Thymus (tissue), 11 donors: Measurements from ENCODE around the gene TIPIN. TPM values are rescaled to one million over a fixed set of nuclear protein-coding genes. Genes with fewer than 3 reads are reported as not detected.
"Not testable (repeated sequence)": the region's sequence is repeated elsewhere in the genome, so short reads cannot be mapped to it uniquely, and the experiment has no call there.

Experiments
- DNase-seq, 9 donors: peaks; one replicate each; pipeline ENCODE4 v3.0.0-alpha.2; 2013; ENCODE audit warnings: low spot score in 9 of 9, low read depth in 6 of 9, missing footprints in 1 of 9
- H3K27ac ChIP-seq, 2 donors: one replicate each; pipeline ENCODE4 v1.5.1; 2013; ENCODE audit warnings: control low read depth in 1 of 2, low read depth in 1 of 2, low read length in 1 of 2, mild to moderate bottlenecking in 1 of 2, moderate library complexity in 1 of 2
- H3K27me3 ChIP-seq, 2 donors: one replicate each; pipeline ENCODE4 v1.5.1; 2013; ENCODE audit warnings: low read length in 1 of 2; ENCODE audit not compliant: control insufficient read depth in 2 of 2, insufficient read depth in 1 of 2
- H3K36me3 ChIP-seq, 2 donors: one replicate each; pipeline ENCODE4 v1.5.1; 2013; ENCODE audit warnings: low read length in 1 of 2, mild to moderate bottlenecking in 1 of 2, moderate library complexity in 1 of 2; ENCODE audit not compliant: control insufficient read depth in 2 of 2, insufficient read depth in 2 of 2
- H3K4me1 ChIP-seq, 2 donors: one replicate each; pipeline ENCODE4 v1.5.1; 2013; ENCODE audit warnings: low read length in 2 of 2; ENCODE audit not compliant: control insufficient read depth in 2 of 2, insufficient read depth in 2 of 2
- H3K4me3 ChIP-seq, 2 donors: one replicate each; pipeline ENCODE4 v1.5.1; 2013; ENCODE audit warnings: low read length in 2 of 2, control low read depth in 1 of 2, mild to moderate bottlenecking in 1 of 2
- H3K9me3 ChIP-seq, 2 donors: one replicate each; pipeline ENCODE4 v1.5.1; 2013; ENCODE audit warnings: low read length in 1 of 2, mild to moderate bottlenecking in 1 of 2; ENCODE audit not compliant: control insufficient read depth in 2 of 2, insufficient read depth in 1 of 2
- WGBS: extraction: QIAGEN DNeasy Blood & Tissue Kit; methylation state at CpG from one replicate; pipeline ENCODE4 v1.1.7; 2013; 5-methylcytosine and 5-hydroxymethylcytosine counted together
- polyA plus RNA-seq: library from polyadenylated mRNA; stranded (reverse); fragments of 200-250 nt; gene quantifications from one replicate; pipeline ENCODE4 v1.2.3, GENCODE V29; 2013
- total RNA-seq: library from RNA; stranded (reverse); fragments of 120-200 nt; gene quantifications from one replicate; pipeline ENCODE4 v1.2.4, GENCODE V29; 2013
- donor health status: healthy.

Gene TIPIN
- total and polyA plus RNA-seq, 2 donors = 6.2 to 15.1 TPM

GRCh38 chr15:66388576-66388975 lies 32.1 kb upstream of the TIPIN start:
- Histone ChIP-seq H3K27me3 (no peaks in the 10 kb centered on the region), H3K36me3 (peaks cover 0 to 8% of the 10 kb centered on the region in 2 donors), H3K9me3 (no peaks in the 10 kb centered on the region), H3K4me1 (peaks cover 26 to 39% of the 10 kb centered on the region in 2 donors), H3K4me3 (peak overlapping the region in 1 of 2 donors; percentile 88), H3K27ac (no peak overlapping the region)
- 97% methylated on average over 5 of the region's 5 CpGs for WGBS
- DNase-seq = no peak

GRCh38 chr15:66388043-66388363 lies 31.5 kb upstream of the TIPIN start:
- Histone ChIP-seq H3K9me3 (no peaks in the 10 kb centered on the region), H3K4me1 (peaks cover 26 to 39% of the 10 kb centered on the region in 2 donors), H3K36me3 (peaks cover 0 to 8% of the 10 kb centered on the region in 2 donors), H3K4me3 (peak overlapping the region; percentile 85 to 88), H3K27me3 (no peaks in the 10 kb centered on the region), H3K27ac (no peak overlapping the region)
- WGBS = 62% methylated on average over 3 of the region's 3 CpGs
- DNase-seq = no peak

GRCh38 chr15:66387163-66388042 lies 30.9 kb upstream of the TIPIN start:
- DNase-seq = peak in 5 of 9 donors; percentile 35 to 70 (median 42)
- H3K27ac ChIP-seq = peak overlapping the region; percentile 66 to 84
- no peaks in the 10 kb centered on the region for H3K9me3 ChIP-seq
- H3K4me1 ChIP-seq = peaks cover 26 to 39% of the 10 kb centered on the region in 2 donors
- peaks cover 0 to 8% of the 10 kb centered on the region in 2 donors for H3K36me3 ChIP-seq
- peak overlapping the region; percentile 85 to 88 for H3K4me3 ChIP-seq
- 3% methylated on average over 62 of the region's 62 CpGs for WGBS
- no peaks in the 10 kb centered on the region for H3K27me3 ChIP-seq

GRCh38 chr15:66386204-66387123 lies 30.0 kb upstream of the TIPIN start, which contains the start of gene MAP2K1:
MAP2K1 (plus strand) TSS chr15:66386912; CDS start chr15:66387348, 436 bp downstream.
- H3K4me1 ChIP-seq = peaks cover 23 to 38% of the 10 kb centered on the region in 2 donors
- peaks cover 0 to 2% of the 10 kb centered on the region in 2 donors for H3K36me3 ChIP-seq
- peak within 1 kb of the TSS; percentile 85 to 88 for H3K4me3 ChIP-seq
- no peaks in the 10 kb centered on the region for H3K9me3 ChIP-seq
- no peaks in the 10 kb centered on the region for H3K27me3 ChIP-seq
- WGBS = 7% methylated on average over 69 of the region's 69 CpGs
- peak within 1 kb of the TSS; percentile 78 to 90 for H3K27ac ChIP-seq
- DNase-seq = peak; percentile 88 to 99 (median 96)

GRCh38 chr15:66381376-66381775 lies 24.9 kb upstream of the TIPIN start:
- H3K27me3 ChIP-seq, H3K4me3 ChIP-seq, H3K4me1 ChIP-seq, DNase-seq, H3K36me3 ChIP-seq, H3K27ac ChIP-seq, H3K9me3 ChIP-seq: not testable (repeated sequence)
- WGBS = 98% methylated on average over 2 of the region's 2 CpGs

GRCh38 chr15:66378814-66379430 lies 22.4 kb upstream of the TIPIN start:
- Histone ChIP-seq H3K27me3 (no peaks in the 10 kb centered on the region), H3K36me3 (no peaks in the 10 kb centered on the region), H3K9me3 (peaks cover 0 to 5% of the 10 kb centered on the region in 2 donors), H3K27ac (no peak overlapping the region), H3K4me3 (no peak overlapping the region), H3K4me1 (no peaks in the 10 kb centered on the region)
- DNase-seq = no peak
- 97% methylated on average over 7 of the region's 7 CpGs for WGBS

GRCh38 chr15:66374179-66374578 lies 17.7 kb upstream of the TIPIN start:
- Histone ChIP-seq H3K4me1 (peaks cover 4 to 5% of the 10 kb centered on the region in 2 donors), H3K36me3 (no peaks in the 10 kb centered on the region), H3K27me3 (no peaks in the 10 kb centered on the region), H3K4me3 (no peak overlapping the region), H3K27ac (no peak overlapping the region), H3K9me3 (peaks cover 0 to 9% of the 10 kb centered on the region in 2 donors)
- WGBS = 99% methylated on average over 4 of the region's 4 CpGs
- no peak for DNase-seq

- Histone ChIP-seq H3K36me3 (no peaks in the 10 kb centered on the region), H3K9me3 (peaks cover 0 to 9% of the 10 kb centered on the region in 2 donors), H3K4me3 (peak overlapping the region; percentile 9 to 10), H3K4me1 (peaks cover 4 to 5% of the 10 kb centered on the region in 2 donors), H3K27me3 (no peaks in the 10 kb centered on the region), H3K27ac (peak overlapping the region; percentile 58 to 73)
- peak in 1 of 9 donors; percentile 59 for DNase-seq
- WGBS = 7% methylated on average over 12 of the region's 12 CpGs
Measured at GRCh38 chr15:66369773-66370651, 13.5 kb upstream of the TIPIN start.
